Inflammatory macrophage treated with lipopolysaccharide for 4 hours (primary cell): ENCODE results near the gene FKBP14.

Experiments
- DNase-seq: peaks from one replicate; pipeline ENCODE4 v3.0.0-alpha.2; 2020

Gene FKBP14, protein sequence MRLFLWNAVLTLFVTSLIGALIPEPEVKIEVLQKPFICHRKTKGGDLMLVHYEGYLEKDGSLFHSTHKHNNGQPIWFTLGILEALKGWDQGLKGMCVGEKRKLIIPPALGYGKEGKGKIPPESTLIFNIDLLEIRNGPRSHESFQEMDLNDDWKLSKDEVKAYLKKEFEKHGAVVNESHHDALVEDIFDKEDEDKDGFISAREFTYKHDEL

DNA sequence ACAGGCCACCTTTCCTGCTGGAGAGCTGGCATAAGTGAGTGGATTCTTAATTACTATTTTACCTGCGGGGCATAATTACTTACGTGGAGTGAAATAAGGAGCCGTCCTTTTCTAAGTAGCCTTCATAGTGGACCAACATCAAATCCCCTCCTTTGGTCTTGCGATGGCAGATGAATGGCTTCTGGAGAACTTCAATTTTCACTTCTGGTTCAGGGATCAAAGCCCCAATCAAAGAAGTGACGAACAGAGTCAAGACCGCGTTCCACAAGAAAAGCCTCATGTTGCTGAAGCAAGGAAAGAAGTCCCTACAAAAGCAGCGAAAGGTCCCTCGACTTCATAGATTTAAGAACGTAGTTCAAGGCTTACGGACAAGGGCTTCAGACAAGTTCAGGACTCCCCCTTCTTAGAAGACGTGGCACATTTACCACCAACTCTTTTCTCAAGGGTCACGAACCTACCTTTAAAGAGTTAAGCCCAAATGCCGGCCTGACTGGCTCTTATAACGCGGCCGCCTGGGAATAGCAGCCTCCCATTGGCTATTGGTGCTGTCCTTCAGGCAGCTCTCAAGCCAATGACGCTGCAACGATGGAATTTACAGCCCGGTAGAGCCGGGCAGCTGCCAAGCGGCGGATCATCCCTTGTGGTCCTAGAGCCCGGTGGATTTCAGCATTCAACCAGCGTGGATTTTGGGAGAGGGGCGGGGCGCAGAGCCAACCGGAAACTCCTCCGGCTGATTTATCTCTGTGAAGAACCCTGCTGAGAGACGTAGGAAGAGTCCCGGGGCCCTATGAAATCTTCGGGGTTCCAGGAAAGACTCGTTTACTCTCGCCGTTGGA, at the start of gene FKBP14:
FKBP14 (minus strand) TSS at position 474 of the 836 bp plus-strand sequence; CDS start at position 280, 194 bp downstream.
- DNase-seq, result peak; percentile 99

DNA sequence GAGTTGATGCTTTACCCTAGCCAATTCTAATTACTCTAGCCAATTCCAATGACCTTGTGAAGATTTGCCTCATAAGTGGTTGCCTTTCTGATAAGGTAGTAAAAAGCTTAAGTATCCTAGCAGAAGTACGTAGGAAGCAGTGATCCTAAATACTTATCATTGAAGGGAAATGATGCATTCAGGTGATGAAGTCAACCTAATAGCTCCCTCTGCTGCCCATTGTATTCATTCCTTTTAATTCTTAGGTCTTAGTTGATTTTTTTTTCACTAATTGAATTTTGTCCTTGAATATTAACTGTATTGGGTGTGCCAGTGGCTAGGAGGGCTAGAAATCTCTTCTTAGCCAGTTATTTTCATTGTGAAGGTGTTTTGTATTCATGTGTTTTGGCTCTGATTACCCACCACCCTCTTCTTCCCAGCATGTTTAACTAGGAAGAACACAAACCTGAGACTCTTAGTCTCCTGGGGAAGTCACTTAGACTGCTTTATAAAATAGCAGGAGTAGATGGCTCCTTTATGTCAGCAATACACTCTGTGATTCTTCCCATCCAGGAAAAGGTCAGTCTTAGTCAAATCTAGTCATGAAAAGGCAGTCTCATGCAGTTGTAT, 48.0 kb upstream of the FKBP14 start:
- DNase-seq, result peak; percentile 29

DNA sequence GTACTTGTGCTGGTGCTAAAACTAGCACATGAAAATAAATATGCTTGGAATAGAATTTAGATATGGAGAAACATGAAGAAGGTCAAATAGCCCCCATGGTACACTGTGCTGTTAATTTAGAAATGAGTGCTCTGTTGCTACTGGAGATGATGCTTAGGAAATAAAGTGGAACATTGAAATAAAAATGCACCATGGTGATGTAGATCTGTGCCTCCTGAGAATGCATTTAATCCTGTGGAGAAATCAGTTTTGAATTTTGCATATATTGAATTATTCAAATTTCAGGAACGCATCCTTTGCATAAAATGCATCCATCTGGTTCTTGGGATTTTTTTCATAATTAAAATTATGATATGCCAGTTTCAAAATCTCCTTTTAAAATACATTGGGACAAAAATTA, 46.2 kb upstream of the FKBP14 start:
- DNase-seq, result no peak

DNA sequence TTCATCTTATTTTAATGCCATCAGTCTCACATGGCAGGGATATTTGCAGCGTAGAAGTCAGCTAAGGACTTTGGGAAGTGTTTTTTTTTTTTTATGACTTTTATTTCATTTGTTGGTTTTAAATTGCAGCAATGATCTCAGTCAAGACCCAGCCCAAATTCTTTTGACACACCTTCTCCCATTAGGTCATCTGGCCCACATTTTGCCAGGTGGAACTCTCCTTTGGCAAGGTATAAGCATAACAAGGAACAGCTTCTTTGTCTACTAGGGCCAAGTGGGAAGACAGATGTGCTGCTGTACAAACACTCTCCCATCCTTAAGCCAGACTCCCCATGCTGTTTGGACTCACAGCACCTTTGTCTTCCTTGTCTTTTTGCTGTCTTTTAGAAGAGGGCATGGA, 43.5 kb upstream of the FKBP14 start:
- no peak for DNase-seq

DNA sequence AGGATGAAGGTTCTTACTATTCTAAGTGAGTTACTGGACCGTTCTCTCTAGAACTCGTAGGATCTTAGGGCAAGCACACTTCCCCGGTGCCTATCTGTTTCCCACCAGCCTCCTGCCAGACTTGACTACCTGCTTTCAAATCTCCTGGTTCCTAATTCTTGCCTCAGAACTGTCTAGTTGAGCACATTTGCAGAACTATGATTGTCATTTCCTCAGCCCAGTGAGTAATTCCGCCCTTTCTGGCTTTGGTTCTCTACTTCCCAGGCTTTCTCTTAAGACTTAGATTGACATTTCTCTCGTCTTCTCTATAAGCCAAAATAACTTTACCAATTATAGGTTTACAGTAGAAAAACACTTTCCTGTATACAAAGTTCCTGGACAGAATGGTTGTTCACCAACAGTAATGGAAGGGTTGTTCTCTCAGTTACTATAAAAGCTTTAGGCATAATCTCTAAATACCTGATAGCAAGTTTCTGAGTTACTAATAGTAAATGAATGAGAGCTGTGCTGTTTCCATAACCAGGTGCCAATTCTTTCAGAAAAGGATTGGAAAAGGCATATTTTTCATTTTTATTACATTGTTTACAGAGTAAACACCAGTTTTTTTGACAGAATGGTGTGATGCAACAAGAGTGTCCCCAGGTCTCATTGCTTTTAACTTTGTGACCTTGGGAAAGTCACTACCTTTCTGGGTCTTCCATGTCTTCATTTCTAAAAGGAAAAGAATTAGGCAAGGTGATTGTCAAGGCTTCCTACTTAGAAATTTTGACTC, 42.8 kb upstream of the FKBP14 start:
- DNase-seq, result peak; percentile 27

DNA sequence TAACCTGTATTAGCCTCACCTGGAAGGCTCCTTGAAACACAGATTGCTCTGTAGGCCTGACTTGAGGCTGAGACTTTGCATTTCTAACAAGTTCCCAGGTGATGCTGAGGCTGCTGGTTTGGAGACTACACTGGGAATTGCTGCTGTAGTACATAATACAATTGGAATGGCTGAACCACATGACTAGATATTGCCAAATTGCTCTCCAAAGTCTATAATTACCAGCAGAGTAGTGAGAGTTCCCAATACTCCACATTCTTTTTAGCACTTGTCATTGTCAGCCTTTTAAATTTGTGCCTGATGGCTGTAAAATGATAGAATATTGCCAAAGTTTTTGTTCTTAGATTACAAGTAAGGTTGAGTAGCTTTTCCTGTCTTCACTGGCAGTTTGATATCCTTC, 41.6 kb upstream of the FKBP14 start:
- no peak for DNase-seq

DNA sequence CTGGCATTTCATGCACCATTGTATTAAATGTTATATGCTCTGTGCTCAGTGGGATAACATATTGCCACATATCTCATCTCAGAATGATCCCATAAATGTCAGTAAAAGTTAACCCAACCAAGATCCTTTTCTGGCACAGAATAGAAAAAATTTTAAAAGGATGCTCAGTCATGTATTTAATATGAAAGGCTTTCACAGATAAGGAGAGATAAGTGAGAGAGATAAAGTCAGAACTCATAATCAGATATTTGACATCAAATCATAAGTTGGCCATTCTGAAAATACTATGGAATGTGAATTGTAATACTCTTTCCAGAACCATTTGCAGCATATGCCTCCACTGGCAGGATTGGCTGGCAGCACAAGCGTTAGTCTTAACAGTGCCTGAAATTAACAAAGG, 40.2 kb upstream of the FKBP14 start:
- no peak for DNase-seq

DNA sequence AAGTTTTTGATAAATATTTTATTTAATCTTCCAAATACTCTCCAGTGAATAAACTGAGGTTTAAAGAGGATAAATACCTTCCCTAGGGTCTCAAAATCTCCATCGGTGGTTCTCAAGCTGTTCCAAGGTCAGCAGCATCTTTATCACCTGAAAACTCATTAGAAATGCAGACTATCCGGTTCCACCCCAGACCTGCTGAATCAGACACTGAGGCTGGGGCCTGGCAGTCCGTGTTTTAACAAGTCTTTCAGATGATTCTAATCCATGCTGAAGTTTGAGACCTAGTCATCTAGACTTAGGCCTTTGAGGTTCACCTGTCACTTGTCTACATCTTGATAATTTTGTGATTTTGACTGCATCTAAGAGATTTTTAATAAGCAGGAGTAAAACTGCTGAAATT, 39.2 kb upstream of the FKBP14 start:
- DNase-seq, result no peak

DNA sequence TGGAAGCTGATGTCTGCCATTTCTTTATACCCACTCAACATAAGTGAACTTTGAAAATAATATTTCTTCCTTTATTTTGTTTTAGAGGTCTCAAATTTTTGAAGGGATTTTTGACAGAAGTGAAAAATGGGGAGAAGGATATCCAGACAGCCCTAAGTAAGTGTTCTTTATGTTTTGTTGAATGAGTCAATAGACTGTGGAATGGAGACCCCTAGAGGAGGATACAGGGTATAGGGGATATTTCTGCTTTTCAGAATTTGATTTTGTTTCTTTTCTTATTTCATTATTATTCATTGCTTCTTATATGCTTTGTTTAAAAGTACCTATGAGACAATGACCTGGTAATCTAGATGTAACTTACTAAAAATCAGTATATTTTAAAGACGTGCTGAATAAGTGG, 36.1 kb upstream of the FKBP14 start:
- DNase-seq, result peak; percentile 36

DNA sequence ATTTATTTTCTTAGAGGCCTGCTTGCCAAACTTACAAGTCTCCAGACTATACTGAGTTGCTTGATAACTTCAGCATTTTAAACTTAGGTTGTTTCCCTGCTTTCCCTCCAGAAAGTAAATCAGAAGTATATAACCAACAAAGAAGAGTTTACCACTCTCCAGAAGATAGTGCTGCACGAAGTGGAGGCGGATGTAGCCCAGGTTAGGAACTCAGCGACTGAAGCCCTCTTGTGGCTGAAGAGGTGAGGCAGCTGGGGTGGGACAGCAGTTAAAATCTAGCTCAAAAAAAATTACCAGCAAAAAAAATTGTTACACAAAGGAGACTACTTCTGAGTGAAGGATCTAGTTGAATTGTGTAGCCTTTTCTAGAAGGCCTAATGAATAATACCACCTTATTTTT, 35.3 kb upstream of the FKBP14 start:
- DNase-seq, result peak; percentile 18

DNA sequence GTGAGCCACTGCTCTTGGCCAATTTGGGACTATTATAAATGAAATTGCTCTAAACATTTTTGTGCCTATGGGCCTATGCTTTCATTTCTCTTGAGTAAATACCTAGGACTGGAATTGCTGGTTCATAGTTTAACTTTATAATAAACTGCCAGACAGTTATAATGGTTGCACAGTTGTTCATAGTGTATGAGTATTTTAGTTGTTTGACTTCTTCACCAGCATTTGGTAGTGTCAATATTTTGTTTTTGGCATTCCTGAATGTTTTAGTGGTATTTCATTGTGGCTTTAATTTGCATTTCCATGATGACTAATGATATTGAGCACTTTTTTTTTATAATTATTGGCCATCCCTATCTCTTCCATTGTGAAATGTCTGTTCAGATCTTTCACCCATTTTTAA, 31.2 kb upstream of the FKBP14 start:
- no peak for DNase-seq

DNA sequence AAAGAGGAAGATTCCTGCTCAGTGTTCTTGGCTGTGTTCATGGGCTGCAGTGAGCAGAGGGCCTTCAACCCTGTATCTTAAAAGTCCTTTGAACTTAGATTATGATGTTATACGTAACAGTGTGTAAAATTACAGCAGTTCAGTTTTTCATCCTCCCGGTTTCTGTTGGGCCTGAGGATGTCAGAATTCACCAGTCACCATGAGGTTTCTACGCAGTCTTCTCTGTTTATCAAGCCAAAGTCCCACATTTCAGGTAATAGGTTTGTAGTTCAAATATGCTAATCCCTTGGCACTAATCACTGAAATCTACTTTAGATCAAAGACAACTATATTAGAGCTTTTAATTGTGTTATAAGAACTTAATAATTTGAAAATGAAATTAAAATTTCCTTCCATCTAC, 26.6 kb upstream of the FKBP14 start:
- DNase-seq, result no peak

DNA sequence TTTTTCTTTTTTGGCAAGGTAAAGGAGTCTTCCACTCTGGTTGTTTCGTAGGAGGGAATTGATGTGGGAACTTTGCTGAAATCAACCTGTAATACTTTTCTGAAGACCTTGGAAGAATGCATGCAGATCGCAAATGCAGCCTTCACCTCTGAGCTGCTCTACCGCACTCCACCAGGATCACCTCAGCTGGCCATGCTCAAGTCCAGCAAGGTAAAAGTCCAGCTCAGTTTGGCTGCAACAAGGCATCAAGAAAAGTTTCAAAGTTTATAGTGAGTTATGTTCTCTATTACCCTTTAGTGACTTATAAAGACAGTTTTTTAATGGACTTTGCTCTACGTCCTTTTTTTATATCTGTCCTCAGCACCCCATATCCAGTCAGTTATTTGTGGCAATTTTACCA, 22.7 kb upstream of the FKBP14 start:
- no peak for DNase-seq

DNA sequence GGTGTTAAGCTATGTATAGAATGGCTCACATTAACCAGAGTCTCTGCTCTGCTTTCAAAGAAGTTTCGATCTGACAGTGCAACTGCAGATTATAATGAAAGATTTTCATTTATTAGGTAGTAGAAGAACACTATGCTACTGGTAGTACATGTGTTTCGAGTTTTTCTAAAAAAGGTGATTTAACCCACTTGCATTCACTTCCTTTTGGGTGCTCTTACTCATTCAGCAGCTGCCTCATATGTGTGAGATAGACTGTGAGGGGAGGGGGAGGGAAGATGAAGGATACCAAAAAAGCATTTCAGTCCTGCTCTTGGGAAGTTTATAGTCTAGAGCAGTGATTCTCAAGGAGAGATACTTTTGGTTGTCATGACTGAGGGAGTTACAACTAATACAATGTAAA, 22.1 kb upstream of the FKBP14 start:
- no peak for DNase-seq

DNA sequence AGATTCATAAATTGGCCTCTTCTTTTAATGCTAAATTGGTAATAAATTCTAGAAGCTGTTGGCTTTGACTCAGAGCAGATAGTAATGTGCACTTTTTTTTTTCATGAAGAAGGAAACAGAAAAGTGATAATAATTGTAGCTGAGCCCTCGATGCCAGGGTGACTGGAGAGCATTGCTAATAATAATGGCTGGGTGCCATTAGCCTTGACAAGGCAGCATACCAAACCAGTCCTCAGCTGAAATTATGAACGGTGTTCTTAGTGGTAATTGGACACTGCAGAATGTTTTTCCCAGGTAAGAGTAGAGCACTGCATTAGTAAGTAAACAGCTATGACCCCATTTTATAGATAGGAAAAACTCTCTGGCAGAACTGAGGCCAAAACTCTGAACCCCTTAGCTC, 20.6 kb upstream of the FKBP14 start:
- DNase-seq, result no peak

DNA sequence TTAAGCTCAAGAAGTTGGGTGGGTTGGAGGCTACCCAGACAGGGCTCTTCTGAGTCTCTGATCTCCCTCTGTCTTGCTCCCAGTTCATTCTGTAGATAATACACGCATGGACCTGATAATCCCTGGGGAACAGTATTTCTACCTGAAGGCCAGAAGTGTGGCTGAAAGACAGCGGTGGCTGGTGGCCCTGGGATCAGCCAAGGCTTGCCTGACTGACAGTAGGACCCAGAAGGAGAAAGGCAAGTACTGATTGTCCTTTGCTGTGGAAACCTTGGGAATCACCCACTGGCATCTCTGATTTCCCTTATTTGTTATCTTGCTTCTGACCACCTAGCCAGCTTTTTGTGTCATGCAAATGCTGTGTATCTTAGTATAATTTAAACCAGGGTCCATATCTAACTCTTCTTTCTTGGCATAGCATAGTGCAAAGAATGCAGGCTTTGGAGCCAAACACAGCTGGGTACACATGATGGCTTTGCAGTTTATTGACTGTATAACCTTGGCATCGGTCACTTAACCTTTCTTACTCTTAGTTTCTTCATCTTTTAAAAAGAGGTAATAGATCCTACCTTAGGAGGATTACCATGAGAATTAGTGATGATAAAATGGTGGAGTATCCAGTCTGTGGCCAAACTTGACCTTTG, 19.7 kb upstream of the FKBP14 start:
- no peak for DNase-seq

DNA sequence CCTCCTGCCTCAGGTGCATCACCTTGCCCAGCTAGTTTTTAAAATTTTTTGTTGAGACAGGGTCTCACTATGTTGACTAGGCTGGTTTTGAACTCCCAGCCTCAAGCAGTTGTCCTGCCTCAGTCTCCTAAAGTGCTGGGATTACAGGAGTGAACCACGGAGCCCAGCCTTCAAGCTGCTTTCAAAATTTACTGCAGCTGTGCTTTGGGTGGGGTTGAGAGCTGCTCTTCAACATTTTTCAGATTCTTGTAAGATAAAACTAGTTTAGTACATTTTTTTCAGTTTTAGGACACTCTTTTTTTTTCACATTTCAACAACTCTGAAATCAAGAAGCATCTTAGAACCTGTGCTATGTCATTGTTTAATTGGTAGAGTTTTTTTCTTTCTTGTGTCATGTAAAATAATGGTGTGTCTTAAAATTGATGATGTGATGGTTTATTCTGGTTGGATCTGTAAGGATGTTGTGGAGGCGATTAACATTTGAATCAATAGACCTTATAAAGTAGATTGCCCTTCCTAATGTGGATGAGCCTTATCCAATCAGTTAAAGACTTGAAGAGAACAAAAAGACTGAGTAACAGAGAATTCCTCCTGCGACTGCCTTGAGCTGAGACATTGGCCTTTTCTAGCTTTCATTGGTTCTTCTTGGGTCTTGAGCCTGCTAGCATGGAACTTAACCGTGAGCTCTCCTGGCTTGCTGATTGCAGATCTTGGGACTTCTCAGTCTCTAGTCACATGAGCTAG, 15.2 kb upstream of the FKBP14 start:
- no peak for DNase-seq

DNA sequence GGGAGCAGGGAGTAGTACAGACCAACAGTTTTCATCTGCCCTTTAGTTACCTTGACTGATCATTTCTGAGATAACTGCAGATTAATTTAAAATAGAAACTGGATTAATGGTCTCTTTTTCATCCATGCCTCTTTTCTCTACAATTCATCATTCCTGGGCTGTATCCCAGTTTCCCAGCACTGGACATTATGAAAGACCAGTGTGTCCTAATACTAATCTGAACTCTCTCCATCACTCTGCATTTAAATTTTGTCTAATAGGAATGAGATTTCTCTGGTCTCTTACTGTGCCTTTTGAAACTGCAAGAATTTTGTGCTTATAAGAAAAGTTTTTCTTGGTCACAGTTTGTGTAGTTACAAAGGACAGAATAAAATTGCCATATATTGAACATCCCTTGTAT, 14.4 kb upstream of the FKBP14 start:
- DNase-seq, result no peak

DNA sequence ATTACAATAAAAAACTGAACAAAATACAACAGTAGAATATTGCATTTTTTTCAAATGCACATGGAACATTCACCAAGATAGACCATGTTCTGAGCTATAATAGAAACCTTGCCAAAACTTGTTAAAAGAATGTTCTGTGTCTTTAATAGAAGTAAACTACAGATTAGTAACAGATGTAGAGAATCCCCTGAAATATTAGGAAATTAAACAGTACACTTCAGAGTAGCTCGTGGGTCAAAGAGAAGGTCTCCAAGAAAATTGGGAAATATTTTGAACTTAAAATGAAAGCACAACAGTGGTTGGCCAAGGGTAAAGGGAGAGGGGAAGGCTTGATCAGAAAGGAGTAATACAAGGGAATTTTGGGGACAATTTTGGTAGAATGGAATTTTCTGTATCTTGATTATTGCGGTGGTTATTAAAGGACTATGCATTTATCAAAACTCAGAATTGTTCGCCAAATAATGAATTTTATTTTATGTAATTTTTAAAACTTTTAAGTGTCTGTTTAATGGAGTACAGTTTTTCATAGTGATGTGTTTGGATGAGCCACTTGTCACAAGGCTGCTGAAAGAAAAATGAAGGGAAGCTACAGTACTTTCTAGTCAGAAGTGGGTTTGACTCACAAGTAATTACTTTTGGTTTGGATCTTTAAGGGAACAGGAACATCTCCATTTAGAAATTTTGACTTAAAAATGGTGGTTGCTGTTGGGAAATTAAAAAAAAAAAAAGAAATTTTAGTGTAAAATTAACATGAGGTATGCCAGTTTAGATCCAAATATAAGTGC, 11.9 kb upstream of the FKBP14 start:
- DNase-seq, result peak; percentile 47

DNA sequence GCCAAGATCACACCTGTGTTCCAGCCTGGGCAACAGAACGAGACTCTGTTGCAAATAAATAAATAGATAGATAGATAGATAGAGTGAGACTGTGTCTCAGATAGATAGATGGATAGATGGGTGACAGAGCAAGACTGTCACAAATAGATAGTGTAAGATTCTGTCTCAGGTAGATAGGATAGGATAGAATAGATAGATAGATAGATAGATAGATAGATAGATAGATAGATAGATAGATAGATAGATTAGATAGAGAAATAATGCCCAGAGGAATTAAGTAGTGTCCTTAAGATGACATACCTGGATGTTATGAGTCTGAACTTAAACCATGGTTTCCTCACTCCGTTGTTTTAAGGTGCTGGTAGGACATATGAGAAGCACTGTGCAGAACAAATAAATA, 9.7 kb upstream of the FKBP14 start:
- DNase-seq, result no peak

DNA sequence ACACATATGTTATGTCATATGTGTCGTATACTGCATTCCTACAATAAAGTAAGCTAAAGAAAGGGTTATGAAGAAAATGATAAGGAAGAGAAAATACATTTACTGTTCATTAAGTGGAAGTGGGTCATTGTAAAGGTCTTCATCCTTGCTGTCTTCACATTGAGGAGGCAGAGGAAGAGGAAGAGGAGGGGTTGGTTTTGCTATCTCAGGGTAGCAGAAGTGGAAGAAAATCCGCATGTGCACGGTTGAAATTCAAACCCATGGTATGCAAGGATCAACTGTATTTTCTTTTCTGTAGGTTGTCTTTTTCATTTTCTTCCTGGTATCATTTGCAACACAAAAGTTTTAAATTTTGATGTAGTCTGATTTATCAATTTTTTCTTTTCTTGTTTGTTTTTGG, 8.0 kb upstream of the FKBP14 start:
- no peak for DNase-seq
